Astrocyte of the spinal cord (primary cell): ENCODE measurements around the gene LRP2.

Source experiments
- DNase-seq: peaks from one replicate; pipeline ENCODE4 v3.0.0; 2011; ENCODE audit warnings: low read depth, low spot score
- H3K4me3 ChIP-seq: 2 replicates; pipeline ENCODE4 v1.5.1; 2011; ENCODE audit warnings: low read depth, mild to moderate bottlenecking, low read length, moderate library complexity
- CTCF ChIP-seq: IDR thresholded peaks from 2 replicates; pipeline ENCODE4 v1.5.1; 2012; ENCODE audit warnings: low read depth, mild to moderate bottlenecking, low read length, inconsistent platforms
- in situ Hi-C: cut with HindIII; loops from 2 replicates; pipeline ENCODE4 v1.10.0; 2017; ENCODE audit warnings: low sequenced_read_pairs

The LRP2 gene

GRCh38 chr2:169230204-169230603, 132.1 kb downstream of the LRP2 start:
- TF ChIP-seq CTCF = no peak
- in situ Hi-C loops = no loop called here
- no peak overlapping the region for H3K4me3 ChIP-seq
- DNase-seq = no peak

GRCh38 chr2:169229590-169229989, 132.7 kb downstream of the LRP2 start:
- in situ Hi-C loops = no loop called here
- no peak overlapping the region for H3K4me3 ChIP-seq
- no peak for DNase-seq
- TF ChIP-seq CTCF = no peak

- in situ Hi-C loops = no loop called here
- TF ChIP-seq CTCF = no peak
- no peak for DNase-seq
- no peak overlapping the region for H3K4me3 ChIP-seq
Observed at GRCh38 chr2:169225906-169226305, 136.4 kb downstream of the LRP2 start.

GRCh38 chr2:169225233-169225750, 137.0 kb downstream of the LRP2 start:
- no peak for DNase-seq
- no peak overlapping the region for H3K4me3 ChIP-seq
- TF ChIP-seq CTCF = no peak
- in situ Hi-C loops = no loop called here

GRCh38 chr2:169222665-169223064, 139.7 kb downstream of the LRP2 start:
- in situ Hi-C loops = no loop called here
- H3K4me3 ChIP-seq = no peak overlapping the region
- no peak for DNase-seq
- TF ChIP-seq CTCF = no peak

GRCh38 chr2:169221745-169222369, 140.5 kb downstream of the LRP2 start:
- H3K4me3 ChIP-seq = no peak overlapping the region
- DNase-seq = peak; percentile 48
- in situ Hi-C loops = no loop called here
- TF ChIP-seq CTCF = peak; percentile 48
